Stimulated activated CD8-positive, alpha-beta memory T cell treated with anti-CD3 and anti-CD28 coated beads, Interleukin-2, amount 100 ng/mL, for 48 hours (primary cell): ENCODE measurements around the gene FHIT.
"Not testable (repeated sequence)": the region's sequence is repeated elsewhere in the genome, so short reads cannot be mapped to it uniquely, and the experiment has no call there.

Source experiments
- DNase-seq, 2 donors: peaks; one replicate each; pipeline ENCODE4 v3.0.0-alpha.2; 2020; ENCODE audit warnings: low read depth in 2 of 2

Gene FHIT

DNA sequence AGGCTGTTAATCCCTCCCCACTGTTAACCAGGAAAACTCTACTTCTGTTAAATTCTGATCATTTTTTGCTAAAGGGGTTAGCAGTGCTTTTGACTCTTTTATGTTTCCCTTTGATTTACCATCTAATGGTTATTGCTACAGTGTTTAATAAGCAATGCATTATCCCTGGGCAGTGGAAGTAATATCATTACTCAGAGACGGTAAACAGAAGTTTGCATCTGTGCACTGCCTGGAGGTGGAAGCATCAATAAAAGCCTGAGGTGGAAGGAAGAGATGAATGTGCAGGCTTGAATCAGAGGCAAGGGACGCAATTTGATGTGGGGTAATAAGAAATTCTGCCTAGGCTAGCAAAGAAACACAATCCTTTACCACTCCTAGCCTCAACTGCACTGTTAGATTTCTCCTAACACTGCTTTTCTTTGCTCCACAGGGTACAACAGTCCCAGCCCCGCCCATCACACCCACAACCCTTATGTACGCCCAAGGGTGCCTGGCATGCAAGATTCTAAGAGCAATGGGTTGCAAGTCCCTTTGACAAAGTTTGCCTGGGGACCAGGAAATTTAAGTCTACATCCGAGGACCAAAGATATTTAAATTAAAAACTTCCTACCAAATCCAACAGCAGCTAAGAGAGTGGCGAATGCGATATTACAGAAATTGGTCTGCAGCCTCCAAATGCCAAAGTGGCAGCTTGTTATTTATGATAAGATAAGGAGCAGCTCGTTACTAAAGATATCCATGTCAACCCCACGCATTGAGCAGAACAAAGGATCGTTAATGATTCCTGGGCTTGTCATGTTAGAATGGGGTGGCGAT, 261.4 kb downstream of the FHIT start:
- DNase-seq: no peak

- not testable (repeated sequence) for DNase-seq
Observed at GRCh38 chr3:60987191-60987590, 264.1 kb downstream of the FHIT start.

DNA sequence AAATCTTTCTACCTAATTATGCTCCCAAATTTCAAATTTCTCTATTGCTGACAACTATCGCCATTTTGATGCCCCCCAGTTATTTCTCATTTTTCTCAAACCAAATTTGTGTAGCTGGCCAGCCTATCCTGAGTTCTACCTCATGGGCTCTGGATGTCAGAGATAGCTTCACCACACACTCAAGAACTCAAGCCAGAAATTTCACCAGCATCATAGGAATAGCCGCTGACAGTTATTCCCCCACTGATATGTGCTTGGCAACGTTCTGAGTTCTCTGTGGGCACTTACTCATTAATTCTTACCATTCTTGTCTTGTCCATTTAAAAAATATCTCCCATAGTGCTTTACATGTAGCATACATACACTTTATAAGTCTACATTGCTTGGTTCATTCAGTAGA, 264.7 kb downstream of the FHIT start:
- DNase-seq: no peak

GRCh38 chr3:60983906-60984305, 267.3 kb downstream of the FHIT start:
- DNase-seq: no peak

GRCh38 chr3:60980342-60980692, 270.9 kb downstream of the FHIT start:
- no peak for DNase-seq

- DNase-seq: no peak
Observed at GRCh38 chr3:60979461-60980341, 271.6 kb downstream of the FHIT start.

GRCh38 chr3:60973321-60973720, 277.9 kb downstream of the FHIT start:
- DNase-seq: no peak

DNA sequence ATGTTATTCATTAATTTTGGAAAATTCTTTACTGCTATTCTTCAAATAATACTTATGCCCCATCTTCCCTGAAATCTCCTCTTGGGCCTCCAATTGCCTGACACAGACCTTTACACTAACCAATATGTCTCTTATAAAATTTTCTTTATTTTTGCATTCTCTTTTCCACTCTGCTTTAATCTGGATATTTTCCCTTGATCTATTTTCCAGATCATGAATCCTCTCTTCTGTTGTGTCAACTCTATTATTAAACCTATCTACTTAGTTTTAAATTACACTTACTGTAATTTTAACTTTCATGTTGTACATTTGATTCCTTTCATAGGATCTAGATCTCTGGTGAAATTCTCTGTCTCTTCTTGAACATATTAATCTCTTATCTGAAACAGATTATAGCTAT, 278.7 kb downstream of the FHIT start:
- DNase-seq: no peak

GRCh38 chr3:60970850-60971249, 280.4 kb downstream of the FHIT start:
- DNase-seq: no peak

- no peak for DNase-seq
Observed at GRCh38 chr3:60967141-60967540, 284.1 kb downstream of the FHIT start.

DNA sequence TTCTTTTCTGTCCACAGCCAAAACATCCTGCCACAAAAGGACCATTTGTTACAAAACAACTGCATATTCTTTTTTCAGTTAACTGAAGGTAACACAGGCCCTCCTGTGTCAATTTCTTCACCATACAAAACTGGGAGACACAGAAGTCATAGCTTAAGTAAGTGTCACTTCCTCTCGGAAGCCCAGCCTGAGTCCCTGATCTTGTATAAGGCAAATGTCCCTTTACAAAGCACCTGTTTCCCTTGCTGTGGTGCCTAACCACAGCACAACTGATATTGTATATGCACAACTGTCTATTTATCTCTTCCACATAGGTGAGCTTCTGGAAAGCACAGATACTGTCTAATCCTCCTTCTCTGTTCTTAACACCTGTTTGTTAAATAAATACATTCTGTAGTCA, 293.7 kb downstream of the FHIT start:
- DNase-seq: no peak

DNA sequence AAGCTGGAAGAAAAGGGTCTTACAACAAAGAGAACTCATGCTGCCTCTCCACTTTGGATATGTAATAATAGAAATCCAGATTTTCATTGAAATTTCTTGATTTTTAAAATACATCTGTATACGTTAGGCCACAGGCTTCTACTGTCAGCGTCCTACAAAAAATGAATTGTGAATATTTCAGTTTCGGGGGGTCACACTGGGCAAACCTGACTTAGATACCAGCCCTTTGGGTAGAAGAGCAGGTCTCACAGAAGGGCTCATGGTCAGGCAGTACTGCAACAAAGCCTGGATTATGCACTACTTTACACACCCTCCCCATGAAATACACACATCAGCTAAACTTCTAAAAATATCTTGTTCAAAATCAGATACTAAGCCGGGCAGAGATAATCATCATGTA, 294.5 kb downstream of the FHIT start:
- DNase-seq: no peak

DNA sequence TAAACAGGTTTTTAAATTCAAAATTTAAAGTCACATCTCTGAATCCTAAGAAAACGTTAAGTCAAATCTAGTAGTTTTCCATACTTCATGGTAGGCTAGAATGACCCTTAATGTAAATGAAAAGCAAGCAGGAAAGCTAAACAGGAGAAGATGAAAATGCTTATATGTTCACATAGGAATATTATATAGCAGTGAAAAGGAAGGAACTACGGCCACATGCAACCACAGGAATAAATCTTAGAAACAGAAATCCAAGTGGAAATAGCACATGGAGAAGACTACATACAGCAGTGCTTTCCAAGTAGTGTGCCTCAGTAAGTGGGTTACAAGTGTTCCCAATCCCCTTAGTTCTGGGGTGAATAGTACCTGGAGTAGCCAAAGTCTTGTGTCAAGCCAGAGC, 296.2 kb downstream of the FHIT start:
- DNase-seq: no peak

DNA sequence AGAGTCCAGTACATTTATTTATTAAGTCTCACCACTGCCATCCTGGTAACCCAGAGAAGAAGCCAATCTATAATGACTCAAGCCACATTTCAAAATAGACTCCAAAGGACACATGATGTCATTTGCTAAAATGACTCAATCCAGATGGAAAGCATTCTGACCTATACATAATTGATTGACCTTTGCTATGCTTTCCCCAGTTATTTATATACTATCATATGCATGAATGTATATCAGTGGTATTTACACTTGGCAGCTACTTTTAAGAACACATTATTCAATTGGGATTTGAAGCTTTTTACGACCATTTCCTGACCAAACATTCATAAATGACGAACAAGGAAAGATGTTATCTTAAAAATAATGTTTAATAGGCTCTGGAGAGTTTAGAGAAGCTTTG, 297.2 kb downstream of the FHIT start:
- no peak for DNase-seq

- DNase-seq: no peak
Observed at GRCh38 chr3:60953351-60953750, 297.9 kb downstream of the FHIT start.

DNA sequence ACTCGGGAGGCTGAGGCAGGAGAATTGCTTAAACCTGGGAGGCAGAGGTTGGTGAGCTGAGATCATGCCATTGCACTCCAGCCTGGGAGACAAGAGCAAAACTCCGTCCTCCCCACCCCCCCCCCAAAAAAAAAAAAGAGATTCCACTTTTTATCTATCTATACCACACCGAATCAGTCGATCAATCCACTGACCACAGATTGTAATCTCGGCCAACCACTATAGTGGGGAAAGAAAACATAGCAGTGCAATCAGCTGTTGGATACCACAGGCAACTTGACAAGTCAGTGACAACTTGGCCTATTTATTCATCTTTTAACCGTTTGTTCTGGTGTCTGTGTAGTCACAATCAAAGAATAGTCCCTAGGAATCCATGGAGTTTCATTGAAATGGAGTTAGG, 299.2 kb downstream of the FHIT start:
- DNase-seq: no peak

- no peak for DNase-seq
Observed at GRCh38 chr3:60949146-60949545, 302.1 kb downstream of the FHIT start.

DNA sequence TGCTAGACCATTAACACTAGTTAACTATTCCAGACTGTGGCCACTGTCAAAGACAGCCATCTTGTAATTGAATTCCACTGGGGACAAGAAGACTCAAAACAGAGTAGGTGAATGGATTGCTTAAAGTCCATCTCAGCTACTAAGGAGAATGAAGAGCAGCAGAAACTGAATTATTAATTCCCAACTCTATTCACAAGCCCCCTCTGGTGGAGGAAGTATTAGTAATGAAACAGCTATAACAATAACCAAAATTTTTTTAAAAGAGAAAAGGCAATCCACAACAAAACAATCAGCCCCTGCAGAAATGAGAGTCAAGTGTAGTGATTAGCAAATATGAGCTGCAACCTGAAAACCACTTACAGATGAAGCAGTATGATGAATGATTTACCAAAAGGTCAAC, 302.8 kb downstream of the FHIT start:
- no peak for DNase-seq

GRCh38 chr3:60935709-60936108, 315.5 kb downstream of the FHIT start:
- DNase-seq: no peak

DNA sequence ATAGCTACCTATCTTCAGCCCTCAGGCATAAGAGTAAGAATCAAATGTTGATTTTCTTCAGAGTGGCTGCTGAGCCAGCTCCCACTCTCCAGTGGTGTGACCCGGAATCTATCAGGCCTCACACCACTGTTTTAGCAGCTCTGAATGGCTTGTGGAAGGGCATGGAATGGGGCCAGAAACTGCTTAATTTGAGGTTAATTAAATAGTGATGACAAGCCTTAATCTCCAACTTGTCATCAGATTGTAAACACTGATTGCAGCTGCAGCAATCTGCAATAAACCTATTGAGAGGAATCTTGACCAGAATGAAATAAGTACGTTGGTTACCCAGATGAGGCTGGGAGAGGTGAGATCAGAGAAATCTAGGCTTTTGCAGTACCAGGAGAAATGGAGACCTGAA, 317.4 kb downstream of the FHIT start:
- no peak for DNase-seq

DNA sequence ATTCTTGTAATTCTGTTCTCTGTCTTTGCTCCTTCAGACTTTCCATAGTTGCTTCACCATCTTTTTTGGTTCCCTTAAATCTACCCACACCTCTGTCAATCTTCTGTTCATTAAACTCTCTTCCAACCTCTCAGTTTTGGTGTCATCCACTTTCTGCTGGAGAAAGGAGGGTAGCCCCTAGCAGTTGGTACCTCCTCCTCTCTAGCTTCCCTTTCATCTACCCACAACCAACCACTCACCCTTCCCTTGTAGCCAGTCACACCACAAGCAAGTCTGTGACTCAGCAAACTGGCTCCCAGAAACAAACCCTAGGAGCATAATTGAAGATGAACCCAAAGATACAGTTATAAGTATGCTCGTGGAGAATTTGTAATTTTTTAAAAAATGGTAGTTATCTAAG, 318.6 kb downstream of the FHIT start:
- DNase-seq: no peak

GRCh38 chr3:60932170-60932569, 319.1 kb downstream of the FHIT start:
- no peak for DNase-seq

GRCh38 chr3:60931452-60931851, 319.8 kb downstream of the FHIT start:
- no peak for DNase-seq
